HG03460 (cell line): Measurements from ENCODE around the gene IMPACT.

Experiments used
- ATAC-seq: cut with Tn5 transposase; IDR thresholded peaks from one replicate; pipeline ENCODE4 v1.9.1; 2021; ENCODE audit not compliant: unreplicated experiment

Gene IMPACT

DNA sequence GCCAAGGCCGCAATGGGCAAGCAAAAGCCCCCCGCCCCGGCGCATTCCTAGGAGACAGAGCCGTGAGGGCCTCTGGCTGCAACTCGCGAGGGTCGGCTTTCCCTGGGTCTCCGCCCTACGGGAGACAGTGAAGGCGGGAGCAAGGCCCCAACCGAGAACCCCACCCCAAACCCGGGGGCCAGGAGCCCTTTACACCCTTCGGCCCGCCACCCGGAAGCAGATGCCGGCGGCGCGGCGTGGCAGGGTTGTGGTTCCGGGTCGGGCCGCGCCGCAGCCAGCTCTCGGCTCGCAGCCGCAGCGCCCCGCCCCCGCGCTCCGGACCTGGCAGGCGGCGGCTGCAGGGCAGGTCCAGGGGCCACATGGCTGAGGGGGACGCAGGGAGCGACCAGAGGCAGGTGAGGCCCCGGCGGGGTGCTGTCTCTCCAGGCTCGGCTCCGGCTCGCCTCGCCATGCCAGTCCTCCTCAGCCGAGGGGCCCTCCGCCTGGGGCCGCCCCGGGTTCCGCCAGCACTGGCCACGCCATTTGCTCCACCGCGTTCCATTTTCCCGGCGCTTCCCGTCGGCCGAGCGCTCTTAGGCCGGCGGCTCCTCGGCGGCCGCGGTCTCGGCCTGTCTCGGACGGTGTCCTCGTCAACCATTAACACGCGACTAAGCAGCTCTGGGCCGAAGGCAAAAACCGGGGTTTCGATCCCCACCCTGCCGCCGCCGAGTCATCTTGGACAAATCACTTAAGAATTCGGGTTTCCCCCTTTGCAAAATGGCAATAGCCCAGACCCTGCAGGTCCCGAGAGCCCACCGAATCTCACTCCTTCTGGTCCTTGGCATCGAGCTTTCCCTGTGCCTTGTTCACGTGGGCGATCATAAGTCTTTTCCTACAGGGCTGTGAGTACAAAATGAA lies at the start of gene IMPACT:
IMPACT (plus strand) TSS at position 273 of the 897 bp plus-strand sequence; CDS start at position 360, 87 bp downstream.
- ATAC-seq: peak; percentile 89

DNA sequence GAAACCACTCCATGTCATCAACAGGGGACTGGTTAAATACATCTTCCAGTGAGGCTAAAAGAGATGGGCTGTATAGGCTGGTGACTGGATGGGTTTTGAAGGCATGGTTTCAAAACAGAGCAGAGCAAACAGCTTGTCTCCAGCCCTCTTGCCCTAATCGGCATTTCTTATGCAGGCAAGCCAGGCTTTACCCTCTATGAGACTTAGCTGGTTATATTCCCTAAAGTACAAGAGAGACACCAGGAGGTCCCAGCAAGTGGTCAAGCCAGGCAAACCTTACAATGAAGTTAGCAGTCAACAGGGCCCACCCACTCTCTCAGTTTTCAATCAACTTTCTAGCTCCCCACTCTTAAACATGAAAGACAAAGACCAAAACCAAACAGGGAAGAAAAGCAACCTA lies 47.9 kb upstream of the IMPACT start:
- ATAC-seq: no peak

DNA sequence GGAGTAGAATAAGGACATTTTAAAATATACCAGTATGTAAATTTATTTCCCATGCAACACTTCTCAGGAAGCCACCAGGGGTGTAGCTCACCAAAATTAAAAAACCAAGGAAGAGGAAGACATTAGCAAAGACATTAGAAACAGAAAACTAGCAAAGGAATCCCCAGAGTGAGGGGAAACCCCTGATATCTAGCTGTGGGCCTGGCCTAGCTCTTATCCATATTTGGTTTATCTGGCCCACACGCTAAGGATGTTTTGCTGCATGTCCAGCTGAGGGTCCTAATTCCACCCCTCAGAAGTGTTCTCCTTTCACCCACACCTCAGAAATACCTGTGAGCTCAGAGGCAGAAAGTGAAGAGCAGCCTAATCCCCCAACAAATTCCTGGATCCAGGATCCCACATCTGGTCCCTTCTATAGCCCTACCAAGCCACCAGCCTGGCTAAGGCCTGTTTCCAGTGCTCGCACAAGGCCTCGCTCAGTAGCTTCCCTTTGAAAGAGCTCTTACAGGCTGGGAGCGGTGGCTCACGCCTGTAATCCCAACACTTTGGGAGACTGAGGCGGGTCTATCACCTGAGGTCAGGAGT lies 46.2 kb upstream of the IMPACT start:
- ATAC-seq: no peak

DNA sequence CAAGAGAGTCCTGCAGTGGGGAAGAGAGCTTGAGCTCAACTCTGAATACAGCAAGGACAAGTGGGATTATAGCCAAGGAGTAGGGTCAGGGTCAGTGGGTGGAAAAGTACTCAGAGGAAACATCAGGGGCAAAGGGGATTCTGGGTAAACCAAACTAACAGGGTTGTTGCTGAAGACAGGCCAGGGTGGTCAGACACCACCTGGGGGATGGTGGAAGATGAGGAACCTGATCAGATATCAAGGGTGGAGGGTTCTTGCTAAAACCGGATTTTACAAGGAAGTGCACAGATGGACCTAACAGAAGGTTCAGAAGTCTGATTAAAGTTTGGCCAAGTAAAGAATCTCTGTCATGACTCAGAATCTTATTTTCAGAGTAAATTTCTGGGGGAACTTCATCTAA lies 45.3 kb upstream of the IMPACT start:
- no peak for ATAC-seq

DNA sequence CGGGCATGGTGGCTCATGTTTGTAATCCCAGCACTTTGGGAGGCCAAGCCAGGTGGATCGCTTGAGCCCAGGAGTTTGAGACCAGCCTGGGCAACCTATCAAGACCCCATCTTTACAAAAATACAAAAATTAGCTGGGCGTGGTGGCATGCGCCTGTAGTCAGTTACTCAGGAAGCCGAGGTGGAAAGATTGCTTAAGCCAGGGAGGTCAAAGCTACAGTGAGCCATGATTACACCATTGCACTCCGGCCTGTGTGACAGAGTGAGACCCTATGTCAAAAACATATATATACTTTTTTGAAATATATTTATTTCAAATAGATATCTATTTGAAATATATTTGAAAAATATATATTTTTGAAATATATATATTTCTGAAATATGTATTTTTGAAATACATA lies 39.8 kb upstream of the IMPACT start:
- no peak for ATAC-seq

GRCh38 chr18:24388957-24389356 lies 37.5 kb upstream of the IMPACT start:
- ATAC-seq: no peak

DNA sequence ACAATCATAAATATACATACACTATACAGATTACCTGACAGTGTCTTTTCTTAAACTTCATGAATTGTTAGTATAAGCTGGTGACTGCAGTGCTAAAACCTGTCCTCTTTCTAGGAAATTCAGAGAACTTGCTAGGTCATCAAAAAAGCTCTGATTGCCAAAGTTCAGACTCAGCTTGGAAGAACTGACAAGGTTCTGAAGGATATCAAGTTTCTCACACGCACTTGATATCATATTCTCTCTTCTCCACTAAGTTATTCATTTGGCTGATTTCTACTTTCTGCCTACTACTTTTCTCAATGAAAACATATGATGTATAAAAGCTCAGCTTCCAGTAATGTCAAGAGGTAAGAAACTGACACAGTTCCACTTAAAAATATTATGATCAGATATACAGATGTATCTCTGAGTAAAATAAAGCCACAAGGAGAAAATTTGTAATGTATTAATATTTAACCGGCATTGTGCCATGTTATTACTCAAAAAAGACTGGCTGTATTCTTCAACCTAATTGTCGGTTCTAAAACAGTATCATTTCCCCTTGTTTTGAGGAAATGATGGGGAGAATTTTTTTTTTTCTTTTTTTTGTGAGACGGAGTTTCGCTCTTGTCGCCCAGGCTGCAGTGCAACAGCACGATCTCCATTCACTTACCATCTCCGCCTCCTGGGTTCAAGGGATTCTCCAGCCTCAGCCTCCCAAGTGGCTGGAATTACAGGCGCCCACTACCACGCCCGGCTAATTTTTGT lies 31.2 kb upstream of the IMPACT start:
- ATAC-seq: no peak

DNA sequence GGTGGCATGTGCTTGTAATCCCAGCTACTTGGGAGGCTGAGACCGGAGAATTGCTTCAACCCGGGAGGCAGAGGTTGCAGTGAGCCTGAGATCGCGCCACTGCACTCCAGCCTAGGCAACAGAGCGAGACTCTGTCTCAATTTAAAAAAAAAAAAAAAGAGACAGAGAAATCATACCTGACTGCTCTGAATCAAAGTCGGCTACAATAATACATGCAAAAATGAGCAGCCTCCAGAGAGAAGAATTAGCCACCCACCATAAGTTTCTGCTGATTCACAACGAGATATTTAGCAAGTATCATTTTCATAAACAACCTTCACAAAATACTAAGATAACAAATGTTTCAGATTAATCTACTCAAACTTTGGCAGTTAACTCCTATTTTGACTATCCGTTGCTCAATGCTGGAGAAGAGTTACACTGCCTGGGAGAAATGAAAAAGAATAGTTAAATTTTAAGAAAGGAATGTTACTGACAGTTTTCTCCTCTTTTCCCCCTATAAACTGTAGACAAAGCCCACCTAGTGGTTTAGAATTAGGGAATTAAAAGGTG lies 30.3 kb upstream of the IMPACT start:
- ATAC-seq: no peak

DNA sequence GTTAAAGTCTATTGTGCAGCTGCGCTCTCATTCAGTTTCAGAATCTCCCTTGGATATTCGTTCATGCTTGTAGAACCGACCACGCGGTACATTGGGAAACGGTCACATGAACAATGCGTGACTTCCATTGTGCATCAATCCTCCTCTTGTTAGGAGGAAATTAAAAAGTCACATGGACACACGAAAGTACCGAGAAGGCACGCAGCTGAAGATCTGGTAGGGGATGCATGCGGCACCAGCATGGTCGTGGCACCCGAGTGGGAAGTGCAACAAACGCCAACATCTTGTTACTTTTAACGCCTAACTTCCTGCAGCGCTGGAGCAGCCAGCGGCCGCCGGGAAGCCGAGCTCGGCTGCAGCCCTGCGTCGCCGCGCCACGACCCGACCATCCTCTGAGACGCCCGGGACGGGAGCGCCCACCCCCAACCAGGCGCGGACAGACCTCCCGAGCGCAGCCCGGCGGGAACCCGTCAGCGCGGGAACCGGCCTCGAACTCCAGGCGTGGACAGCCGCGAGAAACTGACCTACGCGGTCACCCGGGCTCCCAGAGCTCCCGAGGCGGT lies 29.3 kb upstream of the IMPACT start:
- no peak for ATAC-seq

- ATAC-seq: no peak
Measured at GRCh38 chr18:24397694-24398368, 28.6 kb upstream of the IMPACT start, which contains the start of gene OSBPL1A. OSBPL1A (minus strand) TSS chr18:24397824; CDS start chr18:24377533, 20,291 bp downstream.

DNA sequence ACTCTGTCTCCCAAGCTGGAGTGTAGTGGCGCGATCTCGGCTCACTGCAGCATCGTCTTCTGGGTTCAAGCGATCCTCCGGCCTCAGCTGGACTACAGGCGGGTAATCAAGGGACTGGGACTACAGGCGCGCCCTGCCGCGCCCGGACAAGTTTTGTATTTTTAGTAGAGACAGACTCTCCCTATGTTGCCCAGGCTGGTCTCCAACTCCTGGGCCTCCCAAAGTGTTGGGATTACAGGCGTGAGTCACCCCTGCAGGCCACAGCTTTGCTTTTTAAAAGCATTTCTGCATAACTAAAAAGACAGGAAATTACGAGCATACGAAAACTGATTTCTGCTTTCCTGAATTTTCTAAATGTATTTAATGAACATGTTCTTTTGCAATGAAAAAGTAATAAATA lies 27.9 kb upstream of the IMPACT start:
- ATAC-seq: no peak

DNA sequence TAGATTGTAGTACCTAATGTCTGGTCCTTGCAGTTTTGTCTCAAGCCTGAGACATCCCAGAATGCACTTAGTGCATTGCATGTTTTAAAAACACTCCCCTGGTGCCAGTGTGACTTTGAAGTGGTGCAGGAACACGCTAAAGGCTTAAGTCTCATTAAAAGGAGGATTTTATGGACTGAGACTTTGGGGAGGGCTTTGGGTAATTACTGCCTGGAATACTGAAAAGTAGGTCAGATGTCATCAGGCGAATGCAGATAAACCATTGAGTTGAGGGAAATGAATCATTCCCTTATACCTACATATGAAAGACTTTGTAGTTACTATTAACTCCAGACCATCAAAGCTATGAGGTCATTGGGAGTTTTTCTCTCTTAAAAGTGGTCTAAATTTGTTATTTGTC lies 25.9 kb upstream of the IMPACT start:
- no peak for ATAC-seq

GRCh38 chr18:24402209-24402785 lies 24.2 kb upstream of the IMPACT start:
- no peak for ATAC-seq

GRCh38 chr18:24403076-24403475 lies 23.4 kb upstream of the IMPACT start:
- no peak for ATAC-seq

DNA sequence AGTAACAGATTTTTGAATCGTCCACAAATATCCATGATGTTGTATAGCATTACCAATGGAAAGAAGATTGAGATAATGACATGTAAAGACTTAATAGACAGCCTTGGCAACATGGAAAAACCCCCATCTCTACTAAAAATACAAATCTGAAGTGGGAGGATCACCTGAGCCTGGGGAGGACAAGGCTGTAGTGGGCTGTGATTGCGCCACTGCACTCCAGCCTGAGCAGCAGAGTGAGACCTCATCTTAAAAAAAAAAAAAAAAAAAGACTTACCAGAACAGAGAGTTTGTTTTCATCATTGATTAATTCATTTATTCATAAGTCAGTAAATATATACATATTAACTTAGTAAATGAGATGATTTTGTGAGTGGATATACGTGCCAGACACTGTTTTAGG lies 21.9 kb upstream of the IMPACT start:
- no peak for ATAC-seq

- no peak for ATAC-seq
Measured at GRCh38 chr18:24408496-24408895, 18.0 kb upstream of the IMPACT start.

DNA sequence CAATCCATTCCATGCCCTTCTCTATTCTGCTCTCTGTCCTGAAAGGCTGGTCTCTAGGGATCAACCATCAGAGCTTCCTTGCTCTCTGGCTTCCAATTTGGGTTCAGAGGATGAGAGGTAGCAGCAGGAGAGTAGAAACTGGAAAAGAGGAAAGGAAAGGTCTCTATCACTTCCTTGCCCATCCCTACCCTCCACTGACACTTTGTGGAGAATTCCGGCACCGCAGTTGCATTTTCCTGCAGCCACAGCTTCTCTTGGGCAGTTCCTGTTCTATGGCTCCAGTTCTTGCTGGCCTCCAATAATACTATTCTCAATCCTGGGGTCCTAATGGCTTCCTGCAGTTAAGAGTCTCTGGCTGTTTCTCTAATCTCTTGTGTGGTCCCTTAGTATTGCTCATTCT lies 13.3 kb upstream of the IMPACT start:
- no peak for ATAC-seq

GRCh38 chr18:24414349-24415003 lies 12.0 kb upstream of the IMPACT start:
- no peak for ATAC-seq

GRCh38 chr18:24417480-24417879 lies 9.0 kb upstream of the IMPACT start:
- no peak for ATAC-seq

DNA sequence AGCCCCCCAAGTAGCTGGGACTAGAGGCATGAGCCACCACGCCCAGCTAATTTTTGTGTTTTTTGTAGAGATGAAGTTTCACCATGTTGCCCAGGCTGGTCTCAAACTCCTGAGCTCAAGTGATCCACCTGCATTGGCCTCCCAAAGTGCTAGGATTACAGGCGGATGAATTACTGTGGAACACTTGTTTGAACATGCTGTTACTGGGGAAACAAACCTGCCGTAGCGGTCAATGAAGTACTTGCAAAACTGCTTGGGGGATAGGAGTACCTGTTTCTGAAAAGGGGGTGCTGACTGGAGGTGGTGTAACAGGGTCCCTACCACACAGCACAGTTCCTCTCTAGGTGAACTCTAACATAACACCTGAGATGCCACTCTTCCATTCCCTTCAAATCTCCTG lies 5.9 kb upstream of the IMPACT start:
- ATAC-seq: no peak
